SK-N-SH (cell line): ENCODE results near the gene MLYCD. TPM values are rescaled to one million over a fixed set of nuclear protein-coding genes. Genes with fewer than 3 reads are reported as not detected.

Experiments
- CTCF ChIA-PET: fragments of 300-600, 350-600 bp; formaldehyde crosslinking; extraction: SDS; loops from one replicate; lab custom pipeline; 2021; lab: Yijun Ruan, JAX
- POLR2A ChIA-PET: fragments of 350-600 bp; sonication (Branson Sonifier 250); formaldehyde crosslinking; extraction: SDS; loops from one replicate; lab custom pipeline; 2020; ENCODE audit warnings: antibody characterized with exemption, inconsistent platforms; lab: Yijun Ruan, JAX
- DNase-seq: peaks from one replicate; pipeline ENCODE4 v3.0.0; 2012
- H2AFZ ChIP-seq: fragments of 200-600 bp; sonication (generic); 2 replicates; pipeline ENCODE4 v1.8.1; 2016; ENCODE audit warnings: antibody characterized with exemption, mild to moderate bottlenecking, low read depth
- H3F3A ChIP-seq: fragments of 200-600 bp; sonication (generic); replicated peaks from 2 replicates; pipeline ENCODE3; 2016; ENCODE audit warnings: antibody characterized with exemption, mild to moderate bottlenecking; ENCODE audit not compliant: insufficient read depth
- H3K27ac ChIP-seq, 2 experiments: fragments of 200-500 bp in 1 of 2; fragments of 200-600 bp in 1 of 2; sonication (Bioruptor generic) in 1 of 2; sonication (generic), shearing (Covaris generic) in 1 of 2; 2 replicates each; pipeline versions ENCODE4 v1.5.1 to v1.6.1; 2014 to 2016; ENCODE audit warnings: low read depth in 2 of 2, inconsistent platforms in 1 of 2, low read length in 1 of 2, mild to moderate bottlenecking in 1 of 2, mixed read lengths in 1 of 2
- H3K27me3 ChIP-seq: fragments of 200-600 bp; sonication (generic), shearing (Covaris generic); 2 replicates; pipeline ENCODE4 v1.6.1; 2016; ENCODE audit warnings: mixed run types; ENCODE audit not compliant: insufficient read depth
- H3K36me3 ChIP-seq, 2 experiments: fragments of 200-500 bp in 1 of 2; fragments of 200-600 bp in 1 of 2; sonication (Bioruptor generic) in 1 of 2; sonication (generic) in 1 of 2; replicated peaks in 1 of 2; 2 replicates each; pipeline versions ENCODE3 to v1.5.1; 2014 to 2016; ENCODE audit warnings: low read length in 1 of 2, mild to moderate bottlenecking in 1 of 2; ENCODE audit not compliant: insufficient read depth in 2 of 2, control insufficient read depth in 1 of 2
- H3K4me1 ChIP-seq, 2 experiments: fragments of 200-500 bp in 1 of 2; fragments of 200-600 bp in 1 of 2; sonication (Bioruptor generic) in 1 of 2; sonication (generic), shearing (Covaris generic) in 1 of 2; 2 replicates each; pipeline versions ENCODE4 v1.5.1 to v1.6.1; 2014 to 2016; ENCODE audit warnings: low read depth in 1 of 2, low read length in 1 of 2, mixed run types in 1 of 2; ENCODE audit not compliant: insufficient read depth in 2 of 2, control insufficient read depth in 1 of 2
- H3K4me2 ChIP-seq: fragments of 200-600 bp; sonication (generic), shearing (Covaris generic); 2 replicates; pipeline ENCODE4 v1.6.1; 2017; ENCODE audit warnings: mixed run types
- H3K4me3 ChIP-seq, 2 experiments: fragments of 200-500 bp in 1 of 2; fragments of 200-600 bp in 1 of 2; sonication (Bioruptor generic) in 1 of 2; sonication (generic), shearing (Covaris generic) in 1 of 2; 2 replicates each; pipeline versions ENCODE4 v1.5.1 to v1.8.1; 2014 to 2016; ENCODE audit warnings: low read depth in 2 of 2, inconsistent platforms in 1 of 2, low read length in 1 of 2, mild to moderate bottlenecking in 1 of 2, mixed read lengths in 1 of 2, moderate library complexity in 1 of 2
- H3K79me2 ChIP-seq: fragments of 200-600 bp; sonication (generic); 2 replicates; pipeline ENCODE4 v1.8.1; 2017; ENCODE audit warnings: mild to moderate bottlenecking; ENCODE audit not compliant: insufficient read depth
- H3K9ac ChIP-seq: fragments of 200-600 bp; sonication (generic); 2 replicates; pipeline ENCODE4 v1.6.1; 2017; ENCODE audit warnings: mixed run types
- H3K9me2 ChIP-seq: fragments of 200-600 bp; sonication (generic); 2 replicates; pipeline ENCODE4 v1.6.1; 2017; ENCODE audit warnings: mixed run types
- H3K9me3 ChIP-seq: fragments of 200-600 bp; sonication (generic); 2 replicates; pipeline ENCODE4 v1.6.1; 2017; ENCODE audit warnings: mixed run types, mild to moderate bottlenecking, moderate library complexity
- H4K20me1 ChIP-seq: fragments of 200-600 bp; sonication (generic); 2 replicates; pipeline ENCODE4 v1.6.1; 2017; ENCODE audit warnings: mild to moderate bottlenecking, mixed run types; ENCODE audit not compliant: insufficient read depth
- EP300 ChIP-seq, 2 experiments: IDR thresholded peaks; 2 replicates each; pipeline versions ENCODE4 v1.4.0 to v1.6.1; 2012; ENCODE audit warnings: borderline replicate concordance in 1 of 2, low read depth in 1 of 2, low read length in 1 of 2
- EZH2phosphoT487 ChIP-seq: fragments of 200-600 bp; sonication (generic); IDR thresholded peaks from 2 replicates; pipeline ENCODE4 v1.6.1; 2017; ENCODE audit warnings: low read depth, mixed run types, mild to moderate bottlenecking, antibody characterized with exemption, moderate library complexity, borderline replicate concordance
- GABPA ChIP-seq: IDR thresholded peaks from 2 replicates; pipeline ENCODE4 v1.4.0; 2012; ENCODE audit warnings: low read depth, mild to moderate bottlenecking
- GATA2 ChIP-seq: sonication (generic); formaldehyde crosslinking; IDR thresholded peaks from 2 replicates; pipeline ENCODE4 v1.5.0; 2020; ENCODE audit warnings: mild to moderate bottlenecking, missing genetic modification reagents
- JUND ChIP-seq: IDR thresholded peaks from 2 replicates; pipeline ENCODE4 v1.4.0; 2012
- MXI1 ChIP-seq: IDR thresholded peaks from 2 replicates; pipeline ENCODE4 v1.6.1; 2012; ENCODE audit warnings: mild to moderate bottlenecking, low read depth, low read length, improper control_type of control experiment
- NRF1 ChIP-seq: IDR thresholded peaks from 2 replicates; pipeline ENCODE4 v1.6.1; 2012; ENCODE audit warnings: low read depth, mild to moderate bottlenecking, low read length
- SIN3A ChIP-seq: IDR thresholded peaks from 2 replicates; pipeline ENCODE4 v1.6.1; 2012; ENCODE audit warnings: low read depth, mild to moderate bottlenecking, low read length, moderate library complexity, borderline replicate concordance
- TAF1 ChIP-seq: IDR thresholded peaks from 2 replicates; pipeline ENCODE4 v1.6.1; 2012; ENCODE audit warnings: low read depth, mild to moderate bottlenecking, low read length, moderate library complexity, borderline replicate concordance
- TEAD4 ChIP-seq: IDR thresholded peaks from 2 replicates; pipeline ENCODE4 v1.4.0; 2012; ENCODE audit warnings: mild to moderate bottlenecking, borderline replicate concordance; ENCODE audit not compliant: insufficient read depth
- WGBS: methylation state at CpG from one replicate; pipeline ENCODE4 v1.1.6; 2017; ENCODE audit warnings: low lambda C conversion rate; 5-methylcytosine and 5-hydroxymethylcytosine counted together
- polyA plus RNA-seq, 3 experiments: library from polyadenylated mRNA; depleted of rRNA; stranded (reverse); fragments of >200 nt; gene quantifications; 2 replicates each; pipeline ENCODE4 v1.2.3, GENCODE V29; 2012
- TF ChIP-seq, protein P1 (sequence below): IDR thresholded peaks from 2 replicates; pipeline ENCODE4 v1.4.0; 2012; ENCODE audit warnings: low read depth
- TF ChIP-seq, protein P2 (sequence below): IDR thresholded peaks from 2 replicates; pipeline ENCODE4 v1.6.1; 2012; ENCODE audit warnings: mild to moderate bottlenecking, low read depth, low read length, moderate library complexity
- TF ChIP-seq, protein P3 (sequence below): IDR thresholded peaks from 2 replicates; pipeline ENCODE4 v1.4.0; 2012; ENCODE audit warnings: low read depth, borderline replicate concordance

Gene MLYCD
- polyA plus RNA-seq, 1 of the 3 experiments (the other 2 are of a cell fraction), result 2.4 TPM

- Histone ChIP-seq H3K27me3 (no peaks in the 10 kb centered on the region), H3K9me2 (no peaks in the 10 kb centered on the region), H2AFZ (no peak overlapping the region), H3K9me3 (no peaks in the 10 kb centered on the region), H3K4me3 (no peak overlapping the region), H3K4me2 (no peak overlapping the region), H3K79me2 (no peaks in the 10 kb centered on the region), H4K20me1 (no peaks in the 10 kb centered on the region), H3K9ac (no peak overlapping the region), H3K4me1 (peaks cover 0 to 2% of the 10 kb centered on the region in 2 experiments; a peak in 1 of 4 replicates), H3K36me3 (no peaks in the 10 kb centered on the region), H3K27ac (no peak overlapping the region), H3F3A (no peaks in the 10 kb centered on the region)
- ChIA-PET CTCF (interaction anchor here (1.0 to 4.5 kb wide), 3 partner anchors 12 to 19 kb away, joined by 3 to 33 read pairs (median 6); no protein-coding TSS in a partner anchor), POLR2A (no interaction called here)
- TF ChIP-seq, protein P1, sequence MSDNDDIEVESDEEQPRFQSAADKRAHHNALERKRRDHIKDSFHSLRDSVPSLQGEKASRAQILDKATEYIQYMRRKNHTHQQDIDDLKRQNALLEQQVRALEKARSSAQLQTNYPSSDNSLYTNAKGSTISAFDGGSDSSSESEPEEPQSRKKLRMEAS, result no peak
- TF ChIP-seq EZH2phosphoT487 (no peak), EP300 (IDR thresholded peaks at IDR 0.05; ENCODE audit: borderline replicate concordance in 1 of 2, low read depth in 1 of 2, low read length in 1 of 2) (no peak), TAF1 (no peak)
- TF ChIP-seq, protein P2, sequence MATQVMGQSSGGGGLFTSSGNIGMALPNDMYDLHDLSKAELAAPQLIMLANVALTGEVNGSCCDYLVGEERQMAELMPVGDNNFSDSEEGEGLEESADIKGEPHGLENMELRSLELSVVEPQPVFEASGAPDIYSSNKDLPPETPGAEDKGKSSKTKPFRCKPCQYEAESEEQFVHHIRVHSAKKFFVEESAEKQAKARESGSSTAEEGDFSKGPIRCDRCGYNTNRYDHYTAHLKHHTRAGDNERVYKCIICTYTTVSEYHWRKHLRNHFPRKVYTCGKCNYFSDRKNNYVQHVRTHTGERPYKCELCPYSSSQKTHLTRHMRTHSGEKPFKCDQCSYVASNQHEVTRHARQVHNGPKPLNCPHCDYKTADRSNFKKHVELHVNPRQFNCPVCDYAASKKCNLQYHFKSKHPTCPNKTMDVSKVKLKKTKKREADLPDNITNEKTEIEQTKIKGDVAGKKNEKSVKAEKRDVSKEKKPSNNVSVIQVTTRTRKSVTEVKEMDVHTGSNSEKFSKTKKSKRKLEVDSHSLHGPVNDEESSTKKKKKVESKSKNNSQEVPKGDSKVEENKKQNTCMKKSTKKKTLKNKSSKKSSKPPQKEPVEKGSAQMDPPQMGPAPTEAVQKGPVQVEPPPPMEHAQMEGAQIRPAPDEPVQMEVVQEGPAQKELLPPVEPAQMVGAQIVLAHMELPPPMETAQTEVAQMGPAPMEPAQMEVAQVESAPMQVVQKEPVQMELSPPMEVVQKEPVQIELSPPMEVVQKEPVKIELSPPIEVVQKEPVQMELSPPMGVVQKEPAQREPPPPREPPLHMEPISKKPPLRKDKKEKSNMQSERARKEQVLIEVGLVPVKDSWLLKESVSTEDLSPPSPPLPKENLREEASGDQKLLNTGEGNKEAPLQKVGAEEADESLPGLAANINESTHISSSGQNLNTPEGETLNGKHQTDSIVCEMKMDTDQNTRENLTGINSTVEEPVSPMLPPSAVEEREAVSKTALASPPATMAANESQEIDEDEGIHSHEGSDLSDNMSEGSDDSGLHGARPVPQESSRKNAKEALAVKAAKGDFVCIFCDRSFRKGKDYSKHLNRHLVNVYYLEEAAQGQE, result no peak
- 86% methylated on average over 18 of the region's 18 CpGs for whole genome bisulfite sequencing
- DNase-seq, result no peak
Measured at GRCh38 chr16:83937922-83938885, 39.3 kb downstream of the MLYCD start.

- H2AFZ ChIP-seq, result no peak overlapping the region
- H3K27me3 ChIP-seq, result no peaks in the 10 kb centered on the region
- no peak overlapping the region for H3K9ac ChIP-seq
- no peaks in the 10 kb centered on the region for H3K36me3 ChIP-seq
- no peaks in the 10 kb centered on the region for H3K9me2 ChIP-seq
- H3K27ac ChIP-seq, result no peak overlapping the region
- ChIA-PET POLR2A (no interaction called here), CTCF (interaction anchor here (1.0 to 1.8 kb wide), 2 partner anchors 15 to 17 kb away, joined by 6 read pairs; partner anchors contain the start of gene OSGIN1)
- WGBS, result 87% methylated on average over 11 of the region's 12 CpGs
- no peak overlapping the region for H3K4me2 ChIP-seq
- no peaks in the 10 kb centered on the region for H4K20me1 ChIP-seq
- peaks cover 0 to 2% of the 10 kb centered on the region in 2 experiments; a peak in 1 of 4 replicates for H3K4me1 ChIP-seq
- no peaks in the 10 kb centered on the region for H3K79me2 ChIP-seq
- no peaks in the 10 kb centered on the region for H3F3A ChIP-seq
- H3K9me3 ChIP-seq, result no peaks in the 10 kb centered on the region
- no peak overlapping the region for H3K4me3 ChIP-seq
- DNase-seq, result no peak
- TF ChIP-seq SIN3A (no peak), JUND (no peak), GATA2 (CRISPR knock-in tag) (no peak), NRF1 (no peak), MXI1 (no peak), TEAD4 (no peak), TAF1 (no peak), GABPA (no peak)
- TF ChIP-seq, protein P2, result no peak
- TF ChIP-seq, protein P1, result no peak
- TF ChIP-seq, protein P3, sequence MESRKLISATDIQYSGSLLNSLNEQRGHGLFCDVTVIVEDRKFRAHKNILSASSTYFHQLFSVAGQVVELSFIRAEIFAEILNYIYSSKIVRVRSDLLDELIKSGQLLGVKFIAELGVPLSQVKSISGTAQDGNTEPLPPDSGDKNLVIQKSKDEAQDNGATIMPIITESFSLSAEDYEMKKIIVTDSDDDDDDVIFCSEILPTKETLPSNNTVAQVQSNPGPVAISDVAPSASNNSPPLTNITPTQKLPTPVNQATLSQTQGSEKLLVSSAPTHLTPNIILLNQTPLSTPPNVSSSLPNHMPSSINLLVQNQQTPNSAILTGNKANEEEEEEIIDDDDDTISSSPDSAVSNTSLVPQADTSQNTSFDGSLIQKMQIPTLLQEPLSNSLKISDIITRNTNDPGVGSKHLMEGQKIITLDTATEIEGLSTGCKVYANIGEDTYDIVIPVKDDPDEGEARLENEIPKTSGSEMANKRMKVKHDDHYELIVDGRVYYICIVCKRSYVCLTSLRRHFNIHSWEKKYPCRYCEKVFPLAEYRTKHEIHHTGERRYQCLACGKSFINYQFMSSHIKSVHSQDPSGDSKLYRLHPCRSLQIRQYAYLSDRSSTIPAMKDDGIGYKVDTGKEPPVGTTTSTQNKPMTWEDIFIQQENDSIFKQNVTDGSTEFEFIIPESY, result no peak
Measured at GRCh38 chr16:83939266-83939855, 40.4 kb downstream of the MLYCD start.
